GM11168 (cell line): Measurements from ENCODE around the gene NAA50.

Experiments used
- in situ Hi-C: fragments of 300-500 bp; cut with MboI; formaldehyde crosslinking; loops from one replicate; pipeline ENCODE4 v1.12.0; 2022; ENCODE audit warnings: low sequenced_read_pairs; ENCODE audit not compliant: unreplicated experiment

The NAA50 gene

GRCh38 chr3:113743006-113743630, 2.9 kb downstream of the NAA50 start:
- in situ Hi-C loops, result no loop called here

DNA sequence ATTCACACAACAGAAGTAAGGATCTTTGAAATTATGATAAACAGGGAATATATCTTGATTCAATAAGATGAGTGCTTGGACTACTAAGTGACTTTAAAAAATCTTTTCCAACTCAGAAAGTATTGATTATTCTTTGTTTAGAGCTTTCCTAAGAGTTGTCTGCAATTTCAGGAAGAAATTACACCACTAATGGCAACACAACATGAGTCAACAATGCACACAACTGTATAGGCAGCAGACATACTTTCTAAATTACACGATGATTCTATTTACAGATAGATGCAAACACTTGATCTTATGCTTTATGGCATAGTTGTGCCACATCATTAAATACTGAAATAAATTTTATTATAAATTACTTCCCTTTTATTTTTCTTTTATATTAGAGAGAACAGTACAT, 4.4 kb downstream of the NAA50 start:
- in situ Hi-C loops, result no loop called here

- in situ Hi-C loops, result no loop called here
Observed at GRCh38 chr3:113741086-113741485, 5.0 kb downstream of the NAA50 start.

GRCh38 chr3:113736548-113737089, 9.4 kb downstream of the NAA50 start:
- in situ Hi-C loops, result loop anchor here (5.0 kb wide), 1 partner anchor 176 kb away; no protein-coding TSS in a partner anchor

DNA sequence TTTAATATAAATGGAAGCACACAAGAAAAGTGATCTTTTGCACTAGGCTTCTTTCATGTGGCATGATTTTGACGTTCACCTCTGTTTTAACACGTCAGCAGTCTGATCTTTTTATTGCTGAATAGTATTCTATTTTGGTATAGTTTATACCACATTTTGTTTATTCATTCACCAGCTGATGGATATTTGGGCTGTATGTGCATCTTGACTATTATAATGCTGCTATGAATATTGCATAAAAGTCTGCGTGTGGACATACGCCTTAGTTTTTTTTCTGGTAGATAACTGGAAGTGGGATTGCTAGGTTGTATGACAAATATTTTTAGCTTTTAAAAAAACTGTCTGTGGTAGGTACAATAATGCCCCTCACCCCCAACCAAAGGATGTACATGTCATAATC, 14.4 kb downstream of the NAA50 start:
- in situ Hi-C loops, result no loop called here

GRCh38 chr3:113730550-113730949, 15.5 kb downstream of the NAA50 start:
- in situ Hi-C loops, result no loop called here

DNA sequence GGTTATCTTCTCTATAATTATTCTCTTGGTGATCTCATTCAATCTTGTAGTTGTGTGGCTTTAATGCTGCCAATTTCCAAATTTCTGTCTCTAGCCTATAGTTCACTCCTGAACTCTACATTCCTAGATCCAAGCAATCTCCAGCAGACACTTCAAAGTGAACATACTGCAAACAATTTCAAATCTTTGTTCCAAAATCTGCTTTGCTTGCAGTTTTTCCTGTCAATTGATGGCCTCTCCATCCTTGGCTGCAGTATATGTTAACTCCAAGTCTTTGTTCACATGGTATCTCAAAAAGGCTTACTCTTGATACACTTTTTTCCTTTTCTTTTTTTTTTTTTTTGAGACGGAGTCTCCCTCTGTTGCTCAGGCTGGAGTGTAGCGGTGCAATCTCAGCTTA, 17.4 kb downstream of the NAA50 start:
- in situ Hi-C loops, result no loop called here

DNA sequence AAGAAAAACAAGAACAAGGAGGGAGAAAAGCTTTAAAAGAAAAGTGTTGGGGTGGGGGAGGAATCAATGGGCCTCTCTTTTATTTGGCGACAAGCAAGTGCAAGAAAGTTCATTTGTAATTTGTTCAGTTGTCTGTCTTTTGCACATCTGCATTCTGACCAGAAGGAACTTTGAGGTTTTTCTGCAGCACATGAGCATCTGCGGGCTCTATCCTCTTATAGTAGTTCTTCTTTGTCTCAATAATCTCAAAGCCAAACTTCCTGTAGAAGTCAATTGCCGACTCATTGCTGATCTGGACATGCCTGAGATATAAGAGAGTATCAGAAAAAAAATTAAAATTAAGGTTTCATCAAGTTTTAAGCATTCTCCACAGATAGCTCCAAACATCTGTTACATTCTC, 24.4 kb downstream of the NAA50 start:
- in situ Hi-C loops, result no loop called here

DNA sequence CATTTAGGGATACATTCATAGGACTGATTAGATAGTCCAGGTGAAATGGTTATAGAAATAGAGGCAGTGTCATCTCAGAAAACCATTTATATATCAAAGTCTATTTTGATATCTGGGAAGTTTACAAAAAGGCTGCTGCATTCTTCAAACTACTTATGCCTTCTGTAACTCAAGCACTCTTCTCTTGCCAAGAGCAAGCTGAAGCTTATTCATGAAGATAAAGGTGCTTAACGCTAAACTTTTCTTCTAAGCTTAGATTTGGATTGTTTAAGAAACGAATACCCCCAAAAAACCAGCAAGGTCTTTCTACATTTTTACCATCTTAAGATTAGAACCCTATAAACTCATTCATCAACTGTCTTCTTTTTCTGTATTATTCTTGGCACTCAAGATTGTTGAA, 26.3 kb downstream of the NAA50 start:
- in situ Hi-C loops, result no loop called here

GRCh38 chr3:113719294-113719693, 26.8 kb downstream of the NAA50 start:
- in situ Hi-C loops, result no loop called here

DNA sequence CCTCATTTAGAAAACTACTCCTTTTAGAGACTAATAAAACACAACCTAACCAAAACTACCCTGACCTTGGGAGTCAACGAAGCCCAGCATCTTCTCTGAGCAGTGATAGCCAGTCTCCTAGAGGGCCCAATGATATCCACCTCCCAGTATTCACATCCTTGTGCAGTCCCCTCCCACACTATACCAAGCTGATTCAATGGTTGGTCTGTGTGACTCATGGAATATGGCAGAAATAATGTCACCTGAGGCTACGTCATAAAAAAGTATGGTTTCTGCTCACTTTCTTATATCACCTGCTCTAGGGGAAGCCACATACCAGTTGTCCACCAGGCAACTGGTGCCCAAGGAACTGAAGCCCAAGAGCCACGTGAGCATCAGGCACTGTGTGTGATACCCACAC, 28.2 kb downstream of the NAA50 start:
- in situ Hi-C loops, result no loop called here

DNA sequence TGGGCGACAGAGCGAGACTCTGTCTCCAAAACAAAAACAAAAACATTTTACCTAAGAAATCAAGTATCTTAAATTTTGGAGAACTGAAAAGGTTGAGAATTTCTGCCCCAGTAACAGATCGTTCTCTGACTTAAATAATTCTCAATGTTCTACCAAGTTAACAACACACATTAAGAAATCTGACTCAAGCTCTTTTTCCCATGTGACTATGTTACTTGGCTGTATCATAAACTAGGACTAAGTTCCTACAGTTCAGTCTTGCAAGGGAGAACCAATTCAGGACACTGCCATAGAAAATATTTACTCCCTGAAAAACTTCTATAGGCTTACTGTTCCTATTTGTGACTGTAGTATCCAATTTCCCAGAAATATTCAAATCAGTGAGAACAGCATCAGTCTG, 28.7 kb downstream of the NAA50 start:
- in situ Hi-C loops, result no loop called here

- in situ Hi-C loops, result no loop called here
Observed at GRCh38 chr3:113714702-113715101, 31.3 kb downstream of the NAA50 start.

- in situ Hi-C loops, result no loop called here
Observed at GRCh38 chr3:113712129-113712528, 33.9 kb downstream of the NAA50 start.

DNA sequence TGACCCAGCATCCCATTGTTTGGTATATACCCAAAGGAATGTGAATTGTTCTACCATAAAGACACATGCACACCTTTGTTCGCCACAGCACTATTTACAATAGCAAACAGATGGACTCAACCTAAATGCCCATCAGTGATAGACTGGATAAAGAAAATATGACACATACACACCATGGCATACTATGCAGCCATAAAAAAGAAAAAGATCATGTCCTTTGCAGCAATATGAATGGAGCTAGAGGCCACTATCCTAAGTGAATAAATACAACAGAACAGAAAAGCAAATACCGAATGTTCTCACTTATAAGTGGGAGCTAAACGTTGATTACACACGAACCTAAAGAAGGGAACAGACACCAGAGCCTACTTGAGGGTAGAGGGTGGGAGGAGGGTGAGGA, 38.2 kb downstream of the NAA50 start:
- in situ Hi-C loops, result no loop called here

GRCh38 chr3:113698956-113699355, 47.1 kb downstream of the NAA50 start:
- in situ Hi-C loops, result no loop called here

DNA sequence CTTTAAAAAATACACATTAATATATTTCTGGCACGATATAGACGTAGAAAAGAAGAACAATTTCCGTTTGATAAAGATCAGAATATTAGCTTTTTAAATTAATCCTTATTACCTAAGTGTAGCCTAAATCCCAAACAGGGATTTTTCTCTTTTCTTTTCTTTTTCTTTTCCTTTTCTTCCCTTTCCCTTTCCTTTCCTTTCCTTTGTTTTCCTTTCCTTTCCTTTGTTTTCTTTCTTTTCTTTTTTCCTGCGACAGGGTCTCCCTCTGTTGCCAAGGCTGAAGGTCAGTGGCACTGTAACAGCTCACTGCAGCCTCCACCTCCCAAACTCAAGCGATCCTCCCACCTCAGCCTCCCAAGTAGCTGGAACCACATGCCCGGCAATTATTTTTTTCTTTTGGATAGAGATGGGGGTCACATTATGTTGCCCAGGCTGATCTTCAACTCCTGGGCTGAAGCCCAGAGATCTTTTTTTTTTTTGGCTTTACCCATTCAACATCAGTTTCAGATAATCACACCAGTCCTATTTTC, 47.8 kb downstream of the NAA50 start:
- in situ Hi-C loops, result no loop called here

DNA sequence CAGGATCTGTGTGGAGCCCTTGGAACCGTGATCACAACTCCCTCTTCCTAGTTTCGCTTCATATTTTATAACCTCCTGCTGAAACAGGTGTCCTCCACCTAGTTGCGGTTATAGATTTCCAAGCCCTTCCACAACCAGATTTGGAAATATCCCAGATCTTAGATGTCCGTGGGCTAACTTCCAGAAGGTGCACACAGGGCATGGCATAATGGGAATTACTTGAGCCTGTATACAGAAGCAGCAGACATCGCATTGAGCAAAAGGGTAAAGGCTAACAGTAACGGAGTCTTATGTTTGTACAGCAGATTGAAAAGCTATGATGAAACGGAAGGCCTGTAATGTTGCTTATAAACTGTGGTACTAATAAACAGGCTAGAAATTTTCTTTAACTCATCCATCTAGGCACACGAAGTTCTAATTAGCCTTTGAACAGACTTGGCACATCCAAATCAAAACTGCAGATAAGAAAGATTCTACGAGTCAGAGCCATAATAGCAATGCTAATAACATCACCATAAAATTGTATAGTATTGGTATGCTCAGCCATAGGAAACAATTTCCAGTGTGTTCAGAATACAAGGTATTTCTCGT, 48.5 kb downstream of the NAA50 start:
- in situ Hi-C loops, result no loop called here

- in situ Hi-C loops, result no loop called here
Observed at GRCh38 chr3:113696658-113697499, 49.2 kb downstream of the NAA50 start.

DNA sequence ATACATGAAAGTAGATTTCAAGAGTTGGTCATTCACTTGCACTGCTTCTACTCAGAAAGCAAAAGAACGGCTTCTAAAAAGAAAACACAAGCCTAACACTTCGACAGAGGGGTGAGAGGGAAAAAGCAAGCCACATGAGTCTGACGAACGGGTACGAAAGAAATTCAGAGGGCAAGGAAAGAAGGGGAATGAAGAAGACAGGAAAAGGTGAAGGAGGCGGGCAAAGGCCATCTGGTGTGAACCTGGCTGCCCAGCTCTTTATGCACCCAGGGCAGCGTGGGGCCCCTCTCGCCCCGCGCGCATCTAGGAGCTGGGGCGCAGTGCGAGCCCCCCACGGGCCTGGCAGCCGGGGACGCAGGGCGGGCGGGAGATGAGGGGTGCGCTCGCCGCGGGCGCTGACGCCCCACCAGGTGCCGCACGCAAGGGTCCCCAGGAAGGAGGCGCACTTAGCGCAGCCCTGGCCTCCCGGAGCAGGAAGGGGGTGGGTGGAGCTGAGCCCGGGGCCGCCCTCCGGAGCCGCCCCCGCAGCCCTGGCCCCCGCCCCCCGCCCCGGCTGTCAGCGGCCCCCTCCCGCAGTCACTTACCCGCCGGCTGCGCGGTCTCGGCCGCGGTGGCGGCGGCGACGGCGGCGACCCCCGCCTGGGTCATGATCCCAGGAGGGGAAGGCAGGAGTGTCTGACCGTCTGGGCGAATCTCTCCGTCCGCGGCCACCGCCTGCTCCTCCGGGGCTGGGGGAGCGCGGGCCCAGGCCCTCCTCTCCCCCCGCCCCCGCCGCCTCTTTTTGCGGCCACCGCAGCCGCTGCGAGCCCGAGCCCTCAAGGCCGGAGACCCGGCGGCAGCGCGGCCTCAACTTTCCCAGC, 50.0 kb downstream of the NAA50 start, which contains the start of gene USF3:
Gene USF3 (minus strand): TSS at position 857 of the 860 bp plus-strand sequence. CDS start 21,764 bp downstream, outside the sequence.
- in situ Hi-C loops, result no loop called here
